ENCODE results near the gene PRICKLE2. TPM values are rescaled to one million over a fixed set of nuclear protein-coding genes. Genes with fewer than 3 reads are reported as not detected.
A peak's percentile ranks its signal among the peaks of the same experiment; 100 is the strongest.

PRICKLE2 gene
- polyA plus RNA-seq, 3 donors, result not detected

DNA sequence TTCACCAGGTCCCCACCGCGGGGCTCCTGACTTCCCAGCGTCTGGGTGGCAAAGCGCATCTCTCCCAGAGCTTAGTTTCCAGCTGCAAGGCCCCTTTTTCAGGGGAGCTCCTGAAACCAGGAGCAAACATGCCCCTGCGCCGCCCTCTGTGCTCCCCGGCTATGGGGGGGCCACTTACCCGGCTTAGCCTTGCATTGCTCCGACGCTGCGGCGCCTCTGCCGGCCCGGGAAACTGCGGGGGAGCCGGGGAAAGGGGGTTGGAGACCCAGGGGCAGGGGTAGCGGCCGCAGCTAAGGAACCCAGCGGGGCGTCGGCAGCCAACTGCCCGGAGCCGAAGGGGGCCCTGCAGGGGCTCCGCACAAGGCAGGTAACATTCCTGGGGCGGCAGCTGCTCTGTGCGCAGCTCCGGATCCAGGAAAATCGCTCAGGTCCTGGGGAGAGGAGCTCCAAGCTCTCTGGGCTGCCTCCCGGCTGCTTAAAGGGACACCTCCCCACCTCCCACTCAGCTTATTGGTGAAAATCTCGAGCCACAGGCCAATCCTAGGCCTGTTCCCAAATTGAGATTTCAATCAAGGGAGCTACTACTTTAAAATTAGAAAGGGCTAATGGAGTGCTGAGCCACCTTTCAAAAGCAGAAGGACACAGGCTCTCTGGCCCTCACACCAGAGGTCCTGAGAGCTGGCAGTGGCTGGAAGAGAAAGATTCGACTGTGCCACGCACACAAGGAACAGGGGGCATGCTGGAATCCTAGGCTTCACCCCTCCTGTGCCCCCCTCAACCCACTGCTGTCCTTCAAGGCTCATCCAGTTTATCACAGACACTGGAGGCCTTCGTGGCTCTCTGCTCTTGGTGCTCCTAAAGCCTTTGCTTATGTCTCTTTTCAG is 42.7 kb upstream of the PRICKLE2 start:
- H3K79me2 ChIP-seq (ENCODE audit: insufficient read depth, low read length), result no peaks in the 10 kb centered on the region
- Mint-ChIP-seq H3K4me1 (no peaks in the 10 kb centered on the region), H3K9me3 (peaks cover 3 to 12% (median 8%) of the 10 kb centered on the region in 7 donors), H3K36me3 (no peaks in the 10 kb centered on the region), H3K27me3 (ENCODE audit: low read depth in 3 of 3) (peaks cover 2 to 22% (median 10%) of the 10 kb centered on the region in 3 donors), H3K4me3 (peak overlapping the region in 1 of 2 donors; percentile 39), H3K27ac (no peak overlapping the region)
- DNase-seq, result no peak
- H3K36me3 ChIP-seq (replicated peaks in 1 of 2; ENCODE audit: control insufficient read depth in 1 of 2, insufficient read depth in 2 of 2, low read length in 2 of 2), result no peaks in the 10 kb centered on the region
- intact Hi-C loops (cut with micrococcal nuclease), result no loop called here
- H3K27me3 ChIP-seq (ENCODE audit: control insufficient read depth in 2 of 2, insufficient read depth in 2 of 2, low read length in 2 of 2), result peaks cover 6 to 17% of the 10 kb centered on the region in 2 donors
- 19% methylated on average over 26 of the region's 33 CpGs for WGBS (ENCODE audit: insufficient coverage)
- no peak overlapping the region for H3K4me3 ChIP-seq (replicated peaks in 1 of 3; ENCODE audit: low read depth in 2 of 3, low read length in 3 of 3)
- no peak overlapping the region for H2AFZ ChIP-seq (ENCODE audit: insufficient read depth, low read depth, low read length, poor library complexity, severe bottlenecking)
- TF ChIP-seq, protein P1, sequence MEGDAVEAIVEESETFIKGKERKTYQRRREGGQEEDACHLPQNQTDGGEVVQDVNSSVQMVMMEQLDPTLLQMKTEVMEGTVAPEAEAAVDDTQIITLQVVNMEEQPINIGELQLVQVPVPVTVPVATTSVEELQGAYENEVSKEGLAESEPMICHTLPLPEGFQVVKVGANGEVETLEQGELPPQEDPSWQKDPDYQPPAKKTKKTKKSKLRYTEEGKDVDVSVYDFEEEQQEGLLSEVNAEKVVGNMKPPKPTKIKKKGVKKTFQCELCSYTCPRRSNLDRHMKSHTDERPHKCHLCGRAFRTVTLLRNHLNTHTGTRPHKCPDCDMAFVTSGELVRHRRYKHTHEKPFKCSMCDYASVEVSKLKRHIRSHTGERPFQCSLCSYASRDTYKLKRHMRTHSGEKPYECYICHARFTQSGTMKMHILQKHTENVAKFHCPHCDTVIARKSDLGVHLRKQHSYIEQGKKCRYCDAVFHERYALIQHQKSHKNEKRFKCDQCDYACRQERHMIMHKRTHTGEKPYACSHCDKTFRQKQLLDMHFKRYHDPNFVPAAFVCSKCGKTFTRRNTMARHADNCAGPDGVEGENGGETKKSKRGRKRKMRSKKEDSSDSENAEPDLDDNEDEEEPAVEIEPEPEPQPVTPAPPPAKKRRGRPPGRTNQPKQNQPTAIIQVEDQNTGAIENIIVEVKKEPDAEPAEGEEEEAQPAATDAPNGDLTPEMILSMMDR (IDR thresholded peaks at IDR 0.05), result no peak
- peaks cover 0 to 5% of the 10 kb centered on the region in 2 donors for H3K9me3 ChIP-seq (replicated peaks in 1 of 2; ENCODE audit: control insufficient read depth in 1 of 2, insufficient read depth in 1 of 2, low read length in 2 of 2)
- no peak overlapping the region for H3K9ac ChIP-seq (ENCODE audit: insufficient read depth, low read length, poor library complexity, severe bottlenecking)
- no peaks in the 10 kb centered on the region for H4K20me1 ChIP-seq (ENCODE audit: insufficient read depth, low read length)
- no peak overlapping the region for H3K4me2 ChIP-seq (replicated peaks; ENCODE audit: extremely low read depth, low read length, poor library complexity, severe bottlenecking)
- no peaks in the 10 kb centered on the region for H3K4me1 ChIP-seq (ENCODE audit: control insufficient read depth in 1 of 2, insufficient read depth in 2 of 2, low read length in 2 of 2)
- no peak overlapping the region for H3K27ac ChIP-seq (ENCODE audit: low read depth in 1 of 2, low read length in 2 of 2)

DNA sequence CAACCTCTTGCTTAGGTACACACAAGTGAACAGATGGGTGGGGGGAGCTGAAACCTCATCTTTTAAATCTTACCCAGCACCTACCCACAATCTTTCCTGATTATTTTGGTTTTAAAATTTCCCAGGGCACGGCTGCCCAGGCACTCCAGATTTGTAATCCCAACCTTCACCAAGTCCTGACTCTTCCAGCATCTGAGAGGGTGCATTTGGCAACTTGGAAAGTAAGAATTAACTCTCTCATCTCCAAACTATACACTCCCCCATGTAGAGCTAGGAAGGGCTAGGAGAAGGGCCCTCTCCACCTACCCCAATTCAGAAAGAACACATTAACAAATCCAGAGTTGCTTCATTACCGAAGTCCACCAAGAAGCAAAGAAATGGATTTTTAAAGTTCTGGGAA is 41.7 kb upstream of the PRICKLE2 start:
- intact Hi-C loops (cut with micrococcal nuclease), result no loop called here
- H3K9me3 ChIP-seq (replicated peaks in 1 of 2; ENCODE audit: control insufficient read depth in 1 of 2, insufficient read depth in 1 of 2, low read length in 2 of 2), result peaks cover 0 to 5% of the 10 kb centered on the region in 2 donors
- H2AFZ ChIP-seq (ENCODE audit: insufficient read depth, low read depth, low read length, poor library complexity, severe bottlenecking), result no peak overlapping the region
- no peak overlapping the region for H3K9ac ChIP-seq (ENCODE audit: insufficient read depth, low read length, poor library complexity, severe bottlenecking)
- no peaks in the 10 kb centered on the region for H3K4me1 ChIP-seq (ENCODE audit: control insufficient read depth in 1 of 2, insufficient read depth in 2 of 2, low read length in 2 of 2)
- no peak for DNase-seq
- Mint-ChIP-seq H3K9me3 (peaks cover 3 to 12% (median 8%) of the 10 kb centered on the region in 7 donors), H3K36me3 (no peaks in the 10 kb centered on the region), H3K27ac (no peak overlapping the region), H3K4me3 (no peak overlapping the region), H3K4me1 (no peaks in the 10 kb centered on the region), H3K27me3 (ENCODE audit: low read depth in 3 of 3) (peaks cover 2 to 22% (median 10%) of the 10 kb centered on the region in 3 donors)
- TF ChIP-seq, protein P1 (IDR thresholded peaks at IDR 0.05), result no peak
- H3K27me3 ChIP-seq (ENCODE audit: control insufficient read depth in 2 of 2, insufficient read depth in 2 of 2, low read length in 2 of 2), result peaks cover 6 to 17% of the 10 kb centered on the region in 2 donors
- H3K79me2 ChIP-seq (ENCODE audit: insufficient read depth, low read length), result no peaks in the 10 kb centered on the region
- no peak overlapping the region for H3K4me2 ChIP-seq (replicated peaks; ENCODE audit: extremely low read depth, low read length, poor library complexity, severe bottlenecking)
- no peak overlapping the region for H3K4me3 ChIP-seq (replicated peaks in 1 of 3; ENCODE audit: low read depth in 2 of 3, low read length in 3 of 3)
- no peak overlapping the region for H3K27ac ChIP-seq (ENCODE audit: low read depth in 1 of 2, low read length in 2 of 2)
- no peaks in the 10 kb centered on the region for H4K20me1 ChIP-seq (ENCODE audit: insufficient read depth, low read length)
- WGBS (ENCODE audit: insufficient coverage), result no CpG with 5 or more reads among the region's 2 CpGs
- H3K36me3 ChIP-seq (replicated peaks in 1 of 2; ENCODE audit: control insufficient read depth in 1 of 2, insufficient read depth in 2 of 2, low read length in 2 of 2), result no peaks in the 10 kb centered on the region

Measured in CD14-positive monocyte (primary cell).